ENCODE results near the gene MRPS21.

MRPS21 gene

DNA sequence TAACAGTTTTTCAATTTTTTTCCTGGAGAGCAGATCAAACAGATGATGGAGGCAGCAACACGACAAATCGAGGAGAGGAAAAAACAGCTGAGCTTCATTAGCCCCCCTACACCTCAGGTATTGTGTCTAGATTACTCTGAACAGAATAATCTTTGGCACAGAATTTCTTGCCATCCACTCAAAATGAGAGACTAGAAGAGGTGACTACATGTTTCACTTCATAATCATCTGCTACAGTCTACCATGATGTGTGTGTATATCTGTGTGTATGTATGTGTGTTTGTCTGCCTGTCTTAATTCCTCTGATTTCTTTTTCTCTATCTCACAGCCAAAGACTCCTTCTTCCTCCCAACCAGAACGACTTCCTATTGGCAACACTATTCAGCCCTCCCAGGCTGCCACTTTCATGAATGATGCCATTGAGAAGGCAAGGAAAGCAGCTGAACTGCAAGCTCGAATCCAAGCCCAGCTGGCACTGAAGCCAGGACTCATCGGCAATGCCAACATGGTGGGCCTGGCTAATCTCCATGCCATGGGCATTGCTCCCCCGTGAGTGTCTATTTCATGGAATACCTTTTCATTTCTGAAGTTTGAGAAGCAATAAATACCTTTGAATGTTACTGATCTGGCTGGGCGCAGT lies 39.1 kb downstream of the MRPS21 start:
- no peaks in the 10 kb centered on the region for H3K4me1 ChIP-seq (ENCODE audit: insufficient read depth, low read length)
- no peak overlapping the region for H3K4me2 ChIP-seq (ENCODE audit: insufficient read depth, low read length)
- H3K27me3 ChIP-seq (ENCODE audit: insufficient read depth, low read length, poor library complexity) = no peaks in the 10 kb centered on the region
- H3K27ac ChIP-seq (ENCODE audit: low read length) = no peak overlapping the region
- H3K79me2 ChIP-seq (ENCODE audit: insufficient read depth, low read length) = peaks cover 19% of the 10 kb centered on the region; the same call in 1 of the 2 replicates
- ATAC-seq (ENCODE audit: insufficient read depth, low read depth) = no peak
- DNase-seq = no peak
- no peak overlapping the region for H3K9ac ChIP-seq (ENCODE audit: low read depth, low read length)
- H2AFZ ChIP-seq (ENCODE audit: low read depth, low read length) = no peak overlapping the region
- peaks cover 94% of the 10 kb centered on the region for H3K36me3 ChIP-seq (ENCODE audit: insufficient read depth, low read length)
- no peak for TF ChIP-seq EZH2 (IDR thresholded peaks at IDR 0.05; ENCODE audit: borderline replicate concordance, low read depth, low read length, severe bottlenecking)
- TF ChIP-seq, protein P1, sequence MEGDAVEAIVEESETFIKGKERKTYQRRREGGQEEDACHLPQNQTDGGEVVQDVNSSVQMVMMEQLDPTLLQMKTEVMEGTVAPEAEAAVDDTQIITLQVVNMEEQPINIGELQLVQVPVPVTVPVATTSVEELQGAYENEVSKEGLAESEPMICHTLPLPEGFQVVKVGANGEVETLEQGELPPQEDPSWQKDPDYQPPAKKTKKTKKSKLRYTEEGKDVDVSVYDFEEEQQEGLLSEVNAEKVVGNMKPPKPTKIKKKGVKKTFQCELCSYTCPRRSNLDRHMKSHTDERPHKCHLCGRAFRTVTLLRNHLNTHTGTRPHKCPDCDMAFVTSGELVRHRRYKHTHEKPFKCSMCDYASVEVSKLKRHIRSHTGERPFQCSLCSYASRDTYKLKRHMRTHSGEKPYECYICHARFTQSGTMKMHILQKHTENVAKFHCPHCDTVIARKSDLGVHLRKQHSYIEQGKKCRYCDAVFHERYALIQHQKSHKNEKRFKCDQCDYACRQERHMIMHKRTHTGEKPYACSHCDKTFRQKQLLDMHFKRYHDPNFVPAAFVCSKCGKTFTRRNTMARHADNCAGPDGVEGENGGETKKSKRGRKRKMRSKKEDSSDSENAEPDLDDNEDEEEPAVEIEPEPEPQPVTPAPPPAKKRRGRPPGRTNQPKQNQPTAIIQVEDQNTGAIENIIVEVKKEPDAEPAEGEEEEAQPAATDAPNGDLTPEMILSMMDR (IDR thresholded peaks at IDR 0.05; ENCODE audit: borderline replicate concordance, extremely low read depth, low read length, poor library complexity, severe bottlenecking) = no peak
- H4K20me1 ChIP-seq (ENCODE audit: insufficient read depth, low read length) = no peaks in the 10 kb centered on the region; the same call in 1 of the 2 replicates
- H3K4me3 ChIP-seq (ENCODE audit: low read depth in 1 of 2, low read length in 2 of 2) = no peak overlapping the region
- no peaks in the 10 kb centered on the region for H3K9me3 ChIP-seq (ENCODE audit: insufficient read depth, low read length, severe bottlenecking)

DNA sequence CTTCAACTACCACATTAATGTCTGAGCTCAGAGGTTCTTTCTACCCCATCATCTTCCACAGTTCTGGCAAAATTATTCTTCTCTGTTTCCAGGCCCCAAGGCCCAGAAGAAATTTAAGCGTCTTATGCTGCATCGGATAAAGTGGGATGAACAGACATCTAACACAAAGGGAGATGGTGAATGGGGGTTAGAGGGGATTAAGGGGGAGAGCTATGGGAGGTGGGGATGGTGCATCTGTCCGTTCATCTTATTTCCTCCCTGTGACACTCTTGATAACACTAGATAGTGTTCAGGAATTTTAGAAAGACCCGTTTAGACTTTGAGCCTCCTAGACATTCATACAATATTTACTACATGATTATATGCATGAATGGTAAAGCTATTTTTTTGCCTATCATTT lies 52.7 kb downstream of the MRPS21 start:
- Histone ChIP-seq H2AFZ (ENCODE audit: low read depth, low read length) (no peak overlapping the region), H3K27me3 (ENCODE audit: insufficient read depth, low read length, poor library complexity) (no peaks in the 10 kb centered on the region), H3K9ac (ENCODE audit: low read depth, low read length) (no peak overlapping the region), H3K36me3 (ENCODE audit: insufficient read depth, low read length) (peaks cover 86% of the 10 kb centered on the region), H3K4me3 (ENCODE audit: low read depth in 1 of 2, low read length in 2 of 2) (no peak overlapping the region), H3K79me2 (ENCODE audit: insufficient read depth, low read length) (no peaks in the 10 kb centered on the region), H4K20me1 (ENCODE audit: insufficient read depth, low read length) (no peaks in the 10 kb centered on the region), H3K4me1 (ENCODE audit: insufficient read depth, low read length) (no peaks in the 10 kb centered on the region), H3K27ac (ENCODE audit: low read length) (no peak overlapping the region), H3K9me3 (ENCODE audit: insufficient read depth, low read length, severe bottlenecking) (no peaks in the 10 kb centered on the region), H3K4me2 (ENCODE audit: insufficient read depth, low read length) (no peak overlapping the region)
- ATAC-seq (ENCODE audit: insufficient read depth, low read depth) (no peak), DNase-seq (no peak)
- TF ChIP-seq, protein P1 (IDR thresholded peaks at IDR 0.05; ENCODE audit: borderline replicate concordance, extremely low read depth, low read length, poor library complexity, severe bottlenecking) = no peak
- no peak for TF ChIP-seq EZH2 (IDR thresholded peaks at IDR 0.05; ENCODE audit: borderline replicate concordance, low read depth, low read length, severe bottlenecking)

DNA sequence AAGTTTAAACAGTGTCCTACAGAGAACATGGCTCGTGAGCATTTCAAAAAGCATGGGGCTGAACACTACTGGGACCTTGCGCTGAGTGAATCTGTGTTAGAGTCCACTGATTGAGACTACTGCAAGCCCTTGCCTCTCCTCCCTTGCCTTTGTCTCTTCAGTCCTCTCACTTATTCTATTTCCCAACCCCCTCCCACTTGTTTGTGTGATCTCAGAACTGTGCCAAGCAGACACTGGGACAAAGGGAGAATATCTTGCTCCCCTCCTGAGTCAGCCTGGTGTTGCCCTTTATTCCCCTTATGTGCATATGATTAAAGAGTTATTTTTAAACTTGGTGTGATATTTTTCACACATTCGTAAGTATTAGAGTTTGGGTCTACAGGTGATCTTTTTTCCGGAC lies 59.2 kb downstream of the MRPS21 start:
- no peak for DNase-seq
- no peak overlapping the region for H3K9ac ChIP-seq (ENCODE audit: low read depth, low read length)
- peaks cover 64% of the 10 kb centered on the region for H3K36me3 ChIP-seq (ENCODE audit: insufficient read depth, low read length)
- no peak overlapping the region for H3K4me2 ChIP-seq (ENCODE audit: insufficient read depth, low read length)
- no peak overlapping the region for H2AFZ ChIP-seq (ENCODE audit: low read depth, low read length)
- H3K27ac ChIP-seq (ENCODE audit: low read length) = no peak overlapping the region
- H3K4me1 ChIP-seq (ENCODE audit: insufficient read depth, low read length) = no peaks in the 10 kb centered on the region
- no peaks in the 10 kb centered on the region for H4K20me1 ChIP-seq (ENCODE audit: insufficient read depth, low read length)
- H3K79me2 ChIP-seq (ENCODE audit: insufficient read depth, low read length) = no peaks in the 10 kb centered on the region
- no peaks in the 10 kb centered on the region for H3K9me3 ChIP-seq (ENCODE audit: insufficient read depth, low read length, severe bottlenecking)
- H3K27me3 ChIP-seq (ENCODE audit: insufficient read depth, low read length, poor library complexity) = no peaks in the 10 kb centered on the region
- no peak for ATAC-seq (ENCODE audit: insufficient read depth, low read depth)
- H3K4me3 ChIP-seq (ENCODE audit: low read depth in 1 of 2, low read length in 2 of 2) = no peak overlapping the region
- no peak for TF ChIP-seq EZH2 (IDR thresholded peaks at IDR 0.05; ENCODE audit: borderline replicate concordance, low read depth, low read length, severe bottlenecking)
- TF ChIP-seq, protein P1 (IDR thresholded peaks at IDR 0.05; ENCODE audit: borderline replicate concordance, extremely low read depth, low read length, poor library complexity, severe bottlenecking) = no peak

Data from DND-41 (cell line).